H9 (cell line): ENCODE results near the gene FAM111B. TPM values are rescaled to one million over a fixed set of nuclear protein-coding genes. Genes with fewer than 3 reads are reported as not detected.

Experiments used
- DNase-seq: peaks from one replicate; pipeline ENCODE4 v3.0.0-alpha.2; 2017
- H2AFZ ChIP-seq: one replicate; pipeline ENCODE4 v1.6.1; 2013; ENCODE audit warnings: mild to moderate bottlenecking, low read length, control low read depth, moderate library complexity
- H2AK5ac ChIP-seq: 2 replicates; pipeline ENCODE4 v1.6.1; 2013; ENCODE audit warnings: low read length, control low read depth, mixed read lengths; ENCODE audit not compliant: insufficient read length
- H2BK120ac ChIP-seq: one replicate; pipeline ENCODE4 v1.6.1; 2013; ENCODE audit warnings: low read depth, mild to moderate bottlenecking, low read length, control low read depth, inconsistent platforms; ENCODE audit not compliant: poor library complexity, severe bottlenecking
- H2BK12ac ChIP-seq: 2 replicates; pipeline ENCODE4 v1.6.1; 2013; ENCODE audit warnings: low read length, control low read depth, mixed read lengths, low read depth; ENCODE audit not compliant: insufficient read length
- H2BK15ac ChIP-seq: 2 replicates; pipeline ENCODE4 v1.6.1; 2013; ENCODE audit warnings: low read depth, low read length, control low read depth
- H2BK20ac ChIP-seq: one replicate; pipeline ENCODE4 v1.6.1; 2013; ENCODE audit warnings: low read depth, mild to moderate bottlenecking, low read length, control low read depth, inconsistent platforms; ENCODE audit not compliant: poor library complexity, severe bottlenecking
- H2BK5ac ChIP-seq: 2 replicates; pipeline ENCODE4 v1.6.1; 2013; ENCODE audit warnings: low read length, control low read depth, mixed read lengths; ENCODE audit not compliant: insufficient read length
- H3K14ac ChIP-seq: 2 replicates; pipeline ENCODE4 v1.6.1; 2013; ENCODE audit warnings: low read length, control low read depth; ENCODE audit not compliant: insufficient read depth
- H3K18ac ChIP-seq: 2 replicates; pipeline ENCODE4 v1.6.1; 2013; ENCODE audit warnings: low read depth, mild to moderate bottlenecking, mixed read lengths, low read length, control low read depth; ENCODE audit not compliant: insufficient read length
- H3K23ac ChIP-seq: 2 replicates; pipeline ENCODE4 v1.6.1; 2013; ENCODE audit warnings: low read length, control low read depth, mixed read lengths, low read depth; ENCODE audit not compliant: insufficient read length
- H3K23me2 ChIP-seq: 2 replicates; pipeline ENCODE4 v1.6.1; 2013; ENCODE audit warnings: low read depth, mild to moderate bottlenecking, mixed read lengths, low read length, control low read depth; ENCODE audit not compliant: insufficient read length, poor library complexity, severe bottlenecking
- H3K27ac ChIP-seq: 2 replicates; pipeline ENCODE4 v1.5.1; 2013; ENCODE audit warnings: low read length, control low read depth, mixed read lengths, low read depth; ENCODE audit not compliant: insufficient read length
- H3K27me3 ChIP-seq: 2 replicates; pipeline ENCODE4 v1.6.1; 2013; ENCODE audit warnings: low read length, control low read depth, inconsistent platforms; ENCODE audit not compliant: insufficient read depth
- H3K4ac ChIP-seq: 2 replicates; pipeline ENCODE4 v1.6.1; 2013; ENCODE audit warnings: low read depth, mild to moderate bottlenecking, control low read depth, inconsistent platforms, low read length, moderate library complexity
- H3K4me1 ChIP-seq: 2 replicates; pipeline ENCODE4 v1.6.1; 2013; ENCODE audit warnings: low read length, control low read depth, inconsistent platforms; ENCODE audit not compliant: insufficient read depth
- H3K4me2 ChIP-seq: 2 replicates; pipeline ENCODE4 v1.6.1; 2013; ENCODE audit warnings: low read length, control low read depth, mixed read lengths; ENCODE audit not compliant: insufficient read length, insufficient read depth
- H3K56ac ChIP-seq: 2 replicates; pipeline ENCODE4 v1.6.1; 2013; ENCODE audit warnings: low read depth, mild to moderate bottlenecking, mixed read lengths, low read length, control low read depth; ENCODE audit not compliant: insufficient read length
- H3K79me1 ChIP-seq: 2 replicates; pipeline ENCODE4 v1.6.1; 2013; ENCODE audit warnings: low read depth, mild to moderate bottlenecking, moderate library complexity, low read length, control low read depth, inconsistent platforms; ENCODE audit not compliant: insufficient read depth, poor library complexity, severe bottlenecking
- H3K79me2 ChIP-seq: 2 replicates; pipeline ENCODE4 v1.6.1; 2013; ENCODE audit warnings: low read length, control low read depth, inconsistent platforms; ENCODE audit not compliant: insufficient read depth
- H3K9ac ChIP-seq: 2 replicates; pipeline ENCODE4 v1.6.1; 2013; ENCODE audit warnings: low read length, control low read depth, mixed read lengths; ENCODE audit not compliant: insufficient read length; ENCODE audit errors: extremely low read depth
- H3K9me3 ChIP-seq: one replicate; pipeline ENCODE4 v1.6.1; 2013; ENCODE audit warnings: low read depth, low read length, inconsistent platforms; ENCODE audit not compliant: control insufficient read depth
- H3T11ph ChIP-seq: one replicate; pipeline ENCODE4 v1.6.1; 2013; ENCODE audit warnings: mild to moderate bottlenecking, low read length, control low read depth, inconsistent platforms
- H4K20me1 ChIP-seq: one replicate; pipeline ENCODE4 v1.6.1; 2013; ENCODE audit not compliant: control insufficient read depth, insufficient read length, insufficient read depth
- H4K5ac ChIP-seq: 2 replicates; pipeline ENCODE4 v1.6.1; 2013; ENCODE audit warnings: low read depth, mild to moderate bottlenecking, mixed read lengths, low read length, control low read depth; ENCODE audit not compliant: insufficient read length
- H4K8ac ChIP-seq: replicated peaks from 2 replicates; pipeline ENCODE4 v1.6.1; 2013; ENCODE audit warnings: low read length, control low read depth, mixed read lengths, low read depth; ENCODE audit not compliant: insufficient read length
- H4K91ac ChIP-seq: 2 replicates; pipeline ENCODE4 v1.6.1; 2013; ENCODE audit warnings: low read depth, mild to moderate bottlenecking, moderate library complexity, mixed read lengths, low read length, control low read depth; ENCODE audit not compliant: insufficient read length
- H3K27ac Mint-ChIP-seq, 3 experiments: 2 replicates in 2 of 3; 3 replicates in 1 of 3; pipeline ENCODE4 v1.8.0; 2020 to 2021; ENCODE audit warnings: mixed read lengths in 3 of 3, mild to moderate bottlenecking in 1 of 3, moderate library complexity in 1 of 3
- H3K27me3 Mint-ChIP-seq: 2 replicates; pipeline ENCODE4 v1.8.0; 2021; ENCODE audit warnings: low read depth, mild to moderate bottlenecking, moderate library complexity, mixed read lengths
- H3K36me3 Mint-ChIP-seq, 3 experiments: 2 replicates in 2 of 3; 3 replicates in 1 of 3; pipeline ENCODE4 v1.8.0; 2020 to 2021; ENCODE audit warnings: low read depth in 3 of 3, mixed read lengths in 3 of 3; ENCODE audit not compliant: insufficient read depth in 1 of 3
- H3K4me1 Mint-ChIP-seq, 2 experiments: 2 replicates each; pipeline ENCODE4 v1.8.0; 2020; ENCODE audit warnings: mixed read lengths in 2 of 2
- H3K4me3 Mint-ChIP-seq, 2 experiments: 2 replicates in 1 of 2; 3 replicates in 1 of 2; pipeline ENCODE4 v1.8.0; 2020 to 2021; ENCODE audit warnings: mild to moderate bottlenecking in 2 of 2, mixed read lengths in 2 of 2, moderate library complexity in 1 of 2
- H3K9me3 Mint-ChIP-seq, 2 experiments: 2 replicates in 1 of 2; 3 replicates in 1 of 2; pipeline ENCODE4 v1.8.0; 2020; ENCODE audit warnings: mild to moderate bottlenecking in 2 of 2, mixed read lengths in 2 of 2, moderate library complexity in 1 of 2
- CTCF ChIP-seq: fragments of 200-600 bp; sonication (generic); conservative IDR thresholded peaks from 3 replicates; pipeline ENCODE4 v1.8.0; 2021; ENCODE audit warnings: antibody characterized with exemption, mild to moderate bottlenecking
- WGBS: extraction: QIAGEN DNeasy Blood & Tissue Kit; methylation state at CpG from one replicate; pipeline ENCODE4 v1.1.7; 2013; ENCODE audit warnings: missing lambda C conversion rate, low lambda C conversion rate, mixed read lengths; ENCODE audit not compliant: insufficient read length; ENCODE audit errors: extremely low coverage; 5-methylcytosine and 5-hydroxymethylcytosine counted together
- total RNA-seq: library from RNA; stranded (reverse); gene quantifications from 2 replicates; pipeline ENCODE4 v1.2.1, GENCODE V29; 2021

Gene FAM111B
- total RNA-seq, 1 experiment from 2014 or later: 35.0 TPM

- H4K8ac ChIP-seq: no peak overlapping the region
- H4K91ac ChIP-seq: no peak overlapping the region
- H3K4me2 ChIP-seq: peak overlapping the region; percentile 74
- H3K9me3 ChIP-seq: no peaks in the 10 kb centered on the region
- H3K4me1 ChIP-seq: no peaks in the 10 kb centered on the region; the same call in 1 of the 2 replicates
- no peak overlapping the region for H3K9ac ChIP-seq
- peaks cover 3 to 20% (median 5%) of the 10 kb centered on the region in 3 experiments; a peak in 5 of 7 replicates for H3K36me3 Mint-ChIP-seq
- H3K9me3 Mint-ChIP-seq: peaks cover 5 to 12% of the 10 kb centered on the region in 2 experiments; a peak in 3 of 5 replicates
- H3T11ph ChIP-seq: no peak overlapping the region
- H4K5ac ChIP-seq: no peak overlapping the region
- H3K4me3 Mint-ChIP-seq: peak overlapping the region; percentile 91 to 92; a peak in 4 of 5 replicates
- no peaks in the 10 kb centered on the region for H4K20me1 ChIP-seq
- H2BK15ac ChIP-seq: no peak overlapping the region
- H3K18ac ChIP-seq: no peak overlapping the region
- no peak overlapping the region for H2BK5ac ChIP-seq
- no CpG with 5 or more reads among the region's 1 CpG for WGBS
- H2BK20ac ChIP-seq: no peak overlapping the region
- H3K23me2 ChIP-seq: peaks cover 6% of the 10 kb centered on the region
- no peaks in the 10 kb centered on the region for H3K27me3 ChIP-seq
- H3K27ac ChIP-seq: no peak overlapping the region
- H3K56ac ChIP-seq: no peak overlapping the region
- no peak overlapping the region for H3K23ac ChIP-seq
- no peak overlapping the region for H2AFZ ChIP-seq
- no peaks in the 10 kb centered on the region for H3K79me1 ChIP-seq
- H2BK12ac ChIP-seq: no peak overlapping the region
- H3K14ac ChIP-seq: no peak overlapping the region
- no peak overlapping the region for H3K27ac Mint-ChIP-seq
- no peak overlapping the region for H2BK120ac ChIP-seq
- no peak overlapping the region for H2AK5ac ChIP-seq
- no peak overlapping the region for H3K4ac ChIP-seq
- TF ChIP-seq CTCF: no peak
- peaks cover 25 to 40% of the 10 kb centered on the region in 2 experiments for H3K4me1 Mint-ChIP-seq
- H3K79me2 ChIP-seq: no peaks in the 10 kb centered on the region
- peaks cover 27% of the 10 kb centered on the region for H3K27me3 Mint-ChIP-seq
- no peak for DNase-seq
Observed at GRCh38 chr11:59144096-59144495, 37.1 kb downstream of the FAM111B start.
